Suppressor macrophage (primary cell): ENCODE measurements around the gene LRFN2.
A peak's percentile ranks its signal among the peaks of the same experiment; 100 is the strongest.

Source experiments
- DNase-seq, 4 experiments: peaks; one replicate each; pipeline ENCODE4 v3.0.0-alpha.2; 2020 to 2022

The LRFN2 gene

GRCh38 chr6:40473026-40473425 is 114.1 kb downstream of the LRFN2 start:
- DNase-seq = no peak

GRCh38 chr6:40472353-40472752 is 114.8 kb downstream of the LRFN2 start:
- DNase-seq = no peak

GRCh38 chr6:40471243-40471642 is 115.9 kb downstream of the LRFN2 start:
- no peak for DNase-seq

DNA sequence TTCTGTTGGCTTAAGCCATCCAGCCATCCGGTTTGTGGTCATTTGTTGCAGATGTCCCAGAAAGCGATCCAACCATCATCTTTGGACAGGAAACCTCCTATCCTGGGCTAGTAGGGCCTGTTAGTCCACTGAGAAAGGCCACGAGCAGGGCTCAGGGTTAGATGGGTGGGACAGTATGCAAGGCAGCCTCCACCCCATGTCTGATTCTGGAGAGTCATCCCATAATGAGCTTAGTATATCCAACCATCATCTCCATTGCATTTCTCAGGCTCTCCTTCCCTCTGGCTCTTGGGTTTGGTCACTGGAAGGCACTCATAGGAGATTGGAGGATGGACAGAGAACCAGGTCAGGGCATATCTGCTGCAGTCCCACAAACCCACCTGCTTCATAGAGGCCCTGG is 117.8 kb downstream of the LRFN2 start:
- DNase-seq = no peak

- DNase-seq = no peak
These were observed 120.1 kb downstream of the LRFN2 start for GRCh38 chr6:40466986-40467539.

DNA sequence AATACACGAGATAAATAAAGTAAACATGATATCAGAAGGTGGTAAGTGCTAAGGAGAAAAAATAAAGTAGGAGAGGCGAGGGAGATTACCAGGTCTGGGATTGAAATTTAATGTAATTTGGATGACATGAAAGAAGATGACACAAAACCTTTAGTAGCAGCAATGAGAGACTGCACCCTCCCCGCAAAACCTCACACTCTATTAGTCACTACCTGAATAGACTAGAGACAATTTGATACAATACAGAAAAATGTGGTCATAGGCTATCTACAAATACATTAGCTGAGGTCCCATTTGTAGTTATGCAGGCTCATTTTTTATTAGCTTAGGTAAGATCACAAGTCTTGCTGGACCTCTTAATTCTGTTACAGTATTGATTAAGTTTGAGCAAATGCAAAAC is 125.5 kb downstream of the LRFN2 start:
- no peak for DNase-seq

DNA sequence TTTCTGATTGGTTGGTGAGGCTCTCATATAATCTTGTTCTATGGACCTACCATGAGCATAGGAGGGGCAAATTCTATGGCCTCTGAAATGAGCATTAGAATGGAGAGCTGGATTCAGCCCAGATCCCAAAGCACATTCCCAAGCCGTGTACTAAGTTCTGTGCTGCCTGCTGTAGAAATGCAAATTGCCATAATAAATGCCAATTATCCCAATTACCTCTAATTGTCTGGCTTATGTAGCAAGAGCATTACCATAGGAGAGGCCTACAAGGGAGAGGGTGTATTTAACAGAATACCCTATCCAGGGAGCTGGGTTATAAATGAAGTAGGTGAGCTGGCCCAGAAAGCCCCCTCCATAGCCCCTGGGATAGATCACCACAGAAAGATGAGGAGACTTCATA is 126.8 kb downstream of the LRFN2 start:
- DNase-seq = no peak

DNA sequence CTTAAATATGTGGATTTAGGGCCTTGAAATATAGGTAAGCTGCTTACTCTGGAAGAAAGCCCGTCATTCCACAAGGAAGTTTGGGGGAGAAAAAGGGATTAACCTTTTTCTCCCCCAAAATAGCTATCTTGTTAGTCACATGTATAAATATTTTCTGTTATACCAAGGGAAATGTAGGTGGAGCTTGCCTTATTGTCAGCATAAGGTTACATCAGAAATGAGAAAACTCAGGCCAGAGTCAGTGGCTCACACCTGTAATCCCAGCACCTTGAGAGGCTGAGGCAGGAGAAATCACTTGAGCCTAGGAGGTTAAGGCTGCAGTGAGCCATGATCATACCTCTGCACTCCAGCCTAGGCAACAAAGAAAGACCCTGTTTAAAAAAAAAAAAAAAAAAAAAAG is 129.9 kb downstream of the LRFN2 start:
- DNase-seq = no peak

DNA sequence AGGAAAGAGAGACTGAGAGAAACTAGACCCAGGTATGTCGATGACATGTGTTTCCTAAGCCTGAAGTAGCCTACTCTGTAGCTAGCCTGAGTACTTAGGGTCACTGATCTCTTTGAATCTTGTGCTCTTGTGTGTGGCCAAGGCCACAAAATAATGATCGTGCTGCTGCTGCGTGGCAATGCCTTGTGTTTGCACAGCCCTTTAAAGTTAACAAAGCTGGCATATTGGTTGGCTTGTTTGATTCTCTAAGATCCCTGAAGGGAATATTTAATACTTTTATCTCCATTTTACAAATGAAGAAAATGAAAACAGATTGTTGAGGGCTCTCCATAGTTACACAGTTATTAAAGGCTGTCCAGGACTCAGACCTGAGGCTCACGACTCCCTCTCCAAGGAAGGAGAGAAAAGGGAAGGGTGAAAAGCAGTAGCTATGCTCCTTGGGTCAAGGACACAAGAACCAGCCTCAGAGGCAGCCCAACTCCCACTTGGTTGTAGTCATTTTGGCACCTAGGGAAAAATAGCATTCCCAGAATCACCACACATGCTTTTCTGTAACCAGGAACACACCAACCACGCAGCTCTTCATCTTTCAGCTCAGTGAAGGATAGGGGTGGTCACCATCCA is 130.7 kb downstream of the LRFN2 start:
- DNase-seq = no peak

GRCh38 chr6:40455686-40456389 is 131.3 kb downstream of the LRFN2 start:
- no peak for DNase-seq

DNA sequence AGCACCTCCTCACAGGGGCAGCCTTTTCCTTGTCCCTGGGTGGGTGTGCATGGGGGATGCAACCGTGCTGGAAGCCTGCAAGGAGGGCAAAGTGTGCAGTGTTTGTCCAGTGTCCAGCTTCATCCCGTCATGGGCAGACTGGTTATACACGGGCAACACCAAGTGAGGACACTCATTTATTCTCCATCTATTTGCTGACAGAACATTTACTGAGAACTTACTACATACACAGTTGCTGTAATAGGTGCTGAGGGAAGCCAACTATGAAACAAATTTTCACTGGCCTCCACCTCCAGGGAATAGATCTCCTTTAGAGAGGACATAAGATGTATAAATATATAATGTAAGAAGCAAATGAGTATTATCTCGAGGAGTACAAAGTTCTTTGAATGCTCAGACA is 136.7 kb downstream of the LRFN2 start:
- no peak for DNase-seq

- DNase-seq = no peak
These were observed 142.4 kb downstream of the LRFN2 start for GRCh38 chr6:40444811-40445210.

DNA sequence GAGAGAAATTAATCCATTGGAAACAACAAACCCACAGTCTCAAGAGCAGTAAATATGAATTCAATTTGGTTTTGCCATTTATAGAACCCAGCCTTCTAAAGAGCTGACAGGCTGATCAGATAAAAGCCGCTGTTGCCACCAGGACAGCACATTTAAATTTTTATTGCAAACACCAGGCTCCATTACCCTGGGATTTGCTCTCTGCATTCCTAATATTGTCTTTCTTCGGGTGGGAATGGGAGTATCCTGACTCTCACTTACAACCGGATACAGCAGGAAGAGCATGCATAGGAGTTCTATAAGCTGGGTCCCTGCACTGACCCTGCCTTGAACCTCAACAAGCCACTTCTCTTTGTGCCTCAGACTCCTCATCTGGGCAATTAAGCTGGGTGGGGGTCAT is 142.9 kb downstream of the LRFN2 start:
- DNase-seq = no peak

DNA sequence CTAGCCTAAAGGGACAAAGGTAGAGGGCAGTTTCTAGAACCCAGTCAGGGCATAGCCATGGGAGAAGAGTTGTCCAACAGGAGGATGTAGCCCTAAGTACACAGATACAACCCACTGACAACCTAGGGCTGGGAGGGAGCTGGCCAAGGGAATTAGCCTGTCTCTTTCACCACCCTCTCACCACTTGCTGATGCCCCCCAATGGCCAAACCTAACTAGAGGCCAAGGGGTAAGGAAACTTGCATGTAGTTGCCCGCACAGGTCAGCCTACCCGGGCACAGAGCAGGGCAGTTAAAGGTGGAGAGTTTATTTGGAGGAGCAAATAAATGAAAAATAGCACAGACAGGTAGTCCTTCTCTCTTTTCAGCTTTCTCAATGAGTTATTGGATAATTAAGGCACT is 143.3 kb downstream of the LRFN2 start:
- DNase-seq = no peak

DNA sequence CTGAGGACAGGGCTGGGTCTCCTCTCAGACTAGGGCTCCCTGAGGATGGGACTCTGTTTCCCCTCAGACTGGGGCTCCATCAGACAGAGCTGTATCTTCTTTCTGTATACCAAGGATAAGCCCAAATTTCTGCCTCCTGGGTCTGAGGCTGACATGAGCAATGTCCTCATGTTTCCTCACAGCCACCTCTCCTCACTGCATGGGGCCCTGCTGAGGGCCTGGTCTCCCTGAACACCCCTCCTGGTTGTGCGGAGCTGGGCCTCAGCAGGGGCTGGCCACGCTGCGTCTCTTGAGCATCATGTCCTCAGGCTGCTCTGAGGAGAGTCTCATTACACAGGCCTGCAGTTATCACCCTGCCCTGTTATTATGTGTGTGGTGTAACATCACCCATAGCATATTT is 144.6 kb downstream of the LRFN2 start:
- no peak for DNase-seq

DNA sequence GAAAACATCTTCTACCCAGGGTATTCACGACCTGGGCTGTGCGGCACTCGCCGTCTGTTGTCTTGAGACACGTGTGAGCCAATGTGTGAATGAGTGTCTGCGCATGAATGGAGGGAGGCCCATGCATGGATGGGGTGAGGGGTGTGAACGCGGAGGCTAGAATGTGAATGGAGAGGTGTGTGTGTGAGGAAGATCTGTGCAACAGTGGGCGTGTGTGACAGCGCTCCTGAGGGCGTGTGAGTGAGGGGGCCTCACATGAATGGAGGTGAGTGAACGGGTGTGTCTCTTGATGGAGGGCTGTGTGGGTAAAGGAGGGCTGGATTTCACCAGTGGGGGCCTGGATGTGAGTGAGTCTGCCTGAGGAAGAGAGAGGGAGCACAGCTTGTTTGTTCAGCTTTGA is 146.0 kb downstream of the LRFN2 start:
- DNase-seq = no peak

- peak; percentile 44 to 76 (median 56) for DNase-seq
These were observed 147.1 kb downstream of the LRFN2 start for GRCh38 chr6:40440053-40440452.

GRCh38 chr6:40439026-40439800 is 148.0 kb downstream of the LRFN2 start:
- no peak for DNase-seq

DNA sequence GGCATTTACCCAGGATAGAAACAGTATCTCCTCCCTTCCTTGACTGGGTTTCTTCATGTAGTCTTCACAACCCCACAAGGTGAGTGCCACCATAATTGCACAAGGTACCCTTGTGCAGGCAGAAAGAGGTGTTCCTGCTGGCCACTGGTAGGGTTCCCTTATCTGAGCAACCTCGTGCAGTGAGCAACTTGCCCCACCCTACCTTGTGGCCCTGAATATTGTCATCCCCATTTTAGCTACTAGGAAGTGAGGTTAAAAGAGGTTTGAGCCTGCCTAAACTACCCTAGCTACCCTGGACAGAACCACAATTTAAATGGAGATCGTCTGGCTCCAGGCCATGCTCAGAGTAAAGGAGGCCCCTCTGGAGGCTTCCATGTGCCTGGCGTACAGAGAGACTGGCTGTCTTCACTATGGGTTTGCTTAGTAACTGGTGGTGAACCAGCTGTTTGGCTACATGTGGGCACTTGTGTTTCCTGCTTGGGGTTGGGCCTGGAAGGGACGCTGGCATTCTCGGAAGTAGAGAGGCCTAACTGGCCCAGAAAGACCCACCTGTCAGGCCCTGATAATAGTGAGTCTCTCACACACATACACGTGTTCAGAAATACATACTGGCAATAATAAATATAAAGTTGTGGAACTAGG is 148.8 kb downstream of the LRFN2 start:
- DNase-seq = no peak

DNA sequence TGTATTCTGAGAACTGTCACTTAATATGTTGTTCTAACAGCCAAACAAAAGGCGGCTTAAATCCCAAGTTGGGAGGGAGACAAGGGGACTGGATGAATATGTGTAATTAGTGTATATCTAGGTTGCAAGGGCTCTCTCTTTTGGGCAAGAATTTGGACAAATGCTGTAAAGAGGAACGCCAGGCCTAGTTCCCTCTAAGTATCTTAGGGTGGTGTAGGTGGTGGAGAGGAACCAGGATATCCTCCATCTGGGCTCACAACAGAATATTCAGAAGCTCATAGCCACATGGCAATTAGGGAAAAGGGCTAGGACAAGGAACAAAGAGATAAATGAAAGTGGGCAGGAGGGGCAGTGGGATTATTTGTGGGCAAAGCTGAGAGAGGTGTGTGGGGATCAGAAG is 149.5 kb downstream of the LRFN2 start:
- peak; percentile 34 to 65 (median 62) for DNase-seq

DNA sequence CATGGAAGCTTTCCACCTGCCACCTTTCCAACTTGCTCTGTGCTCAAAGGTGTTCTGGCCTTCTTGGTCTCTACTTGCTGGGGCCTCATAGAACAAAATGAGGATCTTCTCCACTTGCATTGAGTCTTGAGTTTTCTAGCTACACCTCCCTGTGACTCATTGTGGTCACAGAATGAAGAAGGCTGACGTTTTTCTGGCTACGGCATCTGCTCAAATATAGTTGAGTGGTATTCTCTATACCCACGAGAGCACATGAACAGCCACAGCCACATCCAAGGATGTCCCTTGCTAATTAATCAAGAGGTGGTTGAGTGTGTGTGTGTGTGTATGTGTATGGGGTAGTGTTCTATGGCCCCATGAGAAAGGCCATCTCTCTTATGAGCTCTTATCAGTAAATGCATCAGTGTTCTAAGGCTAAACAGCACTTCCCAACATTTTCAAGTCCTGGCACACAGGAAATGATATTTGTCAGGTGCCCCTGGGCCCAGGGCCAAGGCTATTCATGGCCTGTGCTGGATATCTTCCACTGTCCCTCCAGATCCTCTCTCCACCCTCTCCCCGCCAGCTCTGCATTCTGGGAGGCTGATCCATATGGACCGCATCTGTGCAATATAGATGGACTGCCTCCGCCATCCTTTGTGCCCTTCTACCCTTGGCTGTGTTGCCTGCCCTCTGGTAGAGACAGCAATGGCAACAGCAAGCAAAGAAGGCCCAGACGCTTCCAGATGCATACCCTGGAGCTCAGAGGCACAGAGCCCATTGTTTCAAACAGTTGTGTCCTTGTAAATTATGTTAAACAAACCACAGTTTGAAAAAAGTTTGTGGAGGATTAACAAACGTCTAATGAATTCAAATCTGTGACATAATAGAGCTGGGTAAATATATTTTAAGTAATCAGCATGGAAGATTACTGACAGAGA is 150.2 kb downstream of the LRFN2 start:
- peak; percentile 71 to 84 (median 76) for DNase-seq

DNA sequence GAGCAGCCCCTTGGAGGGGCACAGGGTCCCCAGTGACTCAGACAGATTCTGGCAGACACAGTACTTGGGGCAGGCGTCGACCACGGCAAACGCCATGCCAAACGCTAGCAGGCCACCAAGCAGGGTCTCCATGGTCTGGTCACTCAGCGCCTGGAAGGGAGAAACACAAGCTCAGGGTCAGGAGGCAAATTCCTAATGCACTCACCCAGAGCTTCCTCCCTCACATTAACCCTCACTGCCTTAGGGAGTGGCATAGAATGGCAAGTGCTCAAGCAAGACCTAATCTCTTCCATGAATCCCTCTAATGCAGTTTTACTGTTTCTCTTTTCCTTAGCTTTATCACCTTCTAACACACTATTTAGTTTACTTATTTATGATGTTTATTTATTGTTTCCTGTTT is 154.2 kb downstream of the LRFN2 start:
- DNase-seq = no peak
